PC-3 (cell line): Measurements from ENCODE around the gene MAEA. TPM values are rescaled to one million over a fixed set of nuclear protein-coding genes. Genes with fewer than 3 reads are reported as not detected.

Source experiments
- ATAC-seq: fragments of 200-7000 bp; cut with Tn5 transposase; 2 replicates; pipeline ENCODE4 v1.9.1; 2020; ENCODE audit warnings: mild to moderate bottlenecking, moderate library complexity
- BruUV-seq: library from RNA; stranded (reverse); fragments of 400-500 nt; replicated peaks from 2 replicates; lab custom pipeline; 2021; lab: Mats Ljungman, UMichigan
- CTCF ChIA-PET: fragments of 300-600 bp; sonication (Branson Sonifier 250); formaldehyde crosslinking; loops from one replicate; lab custom pipeline; 2022; ENCODE audit warnings: antibody characterized with exemption; lab: Charles Lee
- POLR2A ChIA-PET: fragments of 300-600 bp; sonication (Branson Sonifier 250); formaldehyde crosslinking; loops from one replicate; lab custom pipeline; 2022; ENCODE audit warnings: antibody characterized with exemption; ENCODE audit not compliant: unreplicated experiment; lab: Charles Lee
- DNase-seq: peaks from one replicate; pipeline ENCODE4 v3.0.0-alpha.2; 2015
- H2AFZ ChIP-seq: fragments of 300-600 bp; sonication (generic); 2 replicates; pipeline ENCODE4 v1.6.0; 2016; ENCODE audit warnings: antibody characterized with exemption, low read length
- H3F3A ChIP-seq: fragments of 300-600 bp; sonication (generic); one replicate; pipeline ENCODE4 v1.6.0; 2017; ENCODE audit warnings: antibody characterized with exemption, low read length, control low read depth, mild to moderate bottlenecking; ENCODE audit not compliant: unreplicated experiment
- H3K27ac ChIP-seq: fragments of 300-600 bp; sonication (generic); 2 replicates; pipeline ENCODE4 v1.5.1; 2016; ENCODE audit warnings: mild to moderate bottlenecking, low read length
- H3K27me3 ChIP-seq: fragments of 300-600 bp; sonication (generic); 2 replicates; pipeline ENCODE4 v1.6.1; 2016; ENCODE audit warnings: low read length, mixed read lengths
- H3K36me3 ChIP-seq: fragments of 300-600 bp; sonication (generic); 2 replicates; pipeline ENCODE4 v1.6.1; 2016; ENCODE audit warnings: low read depth, mixed run types, low read length, mixed read lengths
- H3K4me1 ChIP-seq: fragments of 300-600 bp; sonication (generic); 2 replicates; pipeline ENCODE4 v1.5.1; 2016; ENCODE audit warnings: low read length; ENCODE audit not compliant: insufficient read depth
- H3K4me2 ChIP-seq: fragments of 300-600 bp; sonication (generic); 2 replicates; pipeline ENCODE4 v1.6.0; 2016; ENCODE audit warnings: low read length
- H3K4me3 ChIP-seq: fragments of 300-600 bp; sonication (generic); 2 replicates; pipeline ENCODE4 v1.5.1; 2016; ENCODE audit warnings: mild to moderate bottlenecking, low read length, mixed read lengths
- H3K79me2 ChIP-seq: fragments of 300-600 bp; sonication (generic); 2 replicates; pipeline ENCODE4 v1.6.1; 2017; ENCODE audit warnings: low read length, mixed read lengths
- H3K9ac ChIP-seq: fragments of 300-600 bp; sonication (generic); 2 replicates; pipeline ENCODE4 v1.6.0; 2016; ENCODE audit warnings: mild to moderate bottlenecking, low read length
- H3K9me2 ChIP-seq: fragments of 300-600 bp; sonication (generic); replicated peaks from 2 replicates; pipeline ENCODE4 v1.6.1; 2016; ENCODE audit warnings: mixed run types, low read length, mixed read lengths
- H3K9me3 ChIP-seq: fragments of 300-600 bp; sonication (generic); 2 replicates; pipeline ENCODE4 v1.6.1; 2016; ENCODE audit warnings: low read length, mixed read lengths
- H4K20me1 ChIP-seq: fragments of 300-600 bp; sonication (generic); 2 replicates; pipeline ENCODE4 v1.6.1; 2016; ENCODE audit warnings: low read length, mixed read lengths
- EZH2 ChIP-seq: fragments of 300-600 bp; sonication (generic); IDR thresholded peaks from one replicate; pipeline ENCODE4 v1.6.1; 2017; ENCODE audit warnings: antibody characterized with exemption, mild to moderate bottlenecking, low read length; ENCODE audit not compliant: unreplicated experiment
- EZH2phosphoT487 ChIP-seq: fragments of 300-600 bp; sonication (generic); IDR thresholded peaks from 2 replicates; pipeline ENCODE4 v1.6.1; 2018; ENCODE audit warnings: mild to moderate bottlenecking, antibody characterized with exemption, low read length, borderline replicate concordance
- intact Hi-C: fragments of 100-400 bp; cut with micrococcal nuclease; formaldehyde crosslinking; loops from 2 replicates; pipeline ENCODE4 v1.9.0; 2023
- total RNA-seq: library from RNA; depleted of rRNA; stranded (reverse); fragments of >200 nt; gene quantifications from 2 replicates; pipeline ENCODE4 v1.2.3, GENCODE V29; 2014
- TF ChIP-seq, protein P1 (sequence below): fragments of 300-600 bp; sonication (generic); conservative IDR thresholded peaks from 2 replicates; pipeline ENCODE4 v1.5.1; 2017; ENCODE audit warnings: antibody characterized with exemption, low read depth, mild to moderate bottlenecking, low read length

Gene MAEA
- total RNA-seq, 1 experiment from 2014 or later: 48.1 TPM

DNA sequence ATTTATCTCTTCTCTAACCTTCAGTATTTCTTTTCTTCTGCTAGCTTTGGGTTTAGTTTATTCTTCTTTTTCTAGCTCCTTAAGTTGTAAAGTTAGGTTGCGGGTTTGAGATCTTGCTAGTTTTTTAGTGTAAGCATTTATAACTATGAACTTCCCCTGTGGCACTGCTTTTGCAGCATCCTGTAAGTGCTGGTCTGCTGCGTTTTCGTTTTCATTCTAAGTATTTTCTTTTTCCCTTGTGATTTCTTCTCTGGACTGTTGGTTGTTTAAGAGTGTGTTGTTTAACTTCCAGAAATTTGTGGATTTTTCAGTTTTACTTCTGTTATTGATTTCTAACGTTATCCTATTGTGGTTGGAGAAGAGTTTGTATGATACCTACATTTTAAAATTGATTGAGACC lies 29.7 kb upstream of the MAEA start:
- Histone ChIP-seq H3K36me3 (no peaks in the 10 kb centered on the region), H3K4me2 (no peak overlapping the region), H3K27ac (no peak overlapping the region), H3F3A (no peaks in the 10 kb centered on the region), H3K9ac (no peak overlapping the region), H2AFZ (no peak overlapping the region), H3K9me3 (no peaks in the 10 kb centered on the region), H3K27me3 (no peaks in the 10 kb centered on the region), H3K79me2 (no peaks in the 10 kb centered on the region), H3K4me1 (no peaks in the 10 kb centered on the region), H4K20me1 (no peaks in the 10 kb centered on the region), H3K9me2 (no peaks in the 10 kb centered on the region), H3K4me3 (no peak overlapping the region)
- intact Hi-C loops: no loop called here
- CTCF ChIA-PET: interaction anchor here (0.7 kb wide), 1 partner anchor 86 kb away, joined by 5 read pairs; no protein-coding TSS in a partner anchor
- POLR2A ChIA-PET: interaction anchor here (0.6 kb wide), 1 partner anchor 129 kb away, joined by 4 read pairs; no protein-coding TSS in a partner anchor
- DNase-seq (no peak), ATAC-seq (no peak)
- TF ChIP-seq, protein P1, sequence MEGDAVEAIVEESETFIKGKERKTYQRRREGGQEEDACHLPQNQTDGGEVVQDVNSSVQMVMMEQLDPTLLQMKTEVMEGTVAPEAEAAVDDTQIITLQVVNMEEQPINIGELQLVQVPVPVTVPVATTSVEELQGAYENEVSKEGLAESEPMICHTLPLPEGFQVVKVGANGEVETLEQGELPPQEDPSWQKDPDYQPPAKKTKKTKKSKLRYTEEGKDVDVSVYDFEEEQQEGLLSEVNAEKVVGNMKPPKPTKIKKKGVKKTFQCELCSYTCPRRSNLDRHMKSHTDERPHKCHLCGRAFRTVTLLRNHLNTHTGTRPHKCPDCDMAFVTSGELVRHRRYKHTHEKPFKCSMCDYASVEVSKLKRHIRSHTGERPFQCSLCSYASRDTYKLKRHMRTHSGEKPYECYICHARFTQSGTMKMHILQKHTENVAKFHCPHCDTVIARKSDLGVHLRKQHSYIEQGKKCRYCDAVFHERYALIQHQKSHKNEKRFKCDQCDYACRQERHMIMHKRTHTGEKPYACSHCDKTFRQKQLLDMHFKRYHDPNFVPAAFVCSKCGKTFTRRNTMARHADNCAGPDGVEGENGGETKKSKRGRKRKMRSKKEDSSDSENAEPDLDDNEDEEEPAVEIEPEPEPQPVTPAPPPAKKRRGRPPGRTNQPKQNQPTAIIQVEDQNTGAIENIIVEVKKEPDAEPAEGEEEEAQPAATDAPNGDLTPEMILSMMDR: no peak
- TF ChIP-seq EZH2 (no peak), EZH2phosphoT487 (no peak)
- BruUV-seq: no TSS peak

- no peaks in the 10 kb centered on the region for H3K27me3 ChIP-seq
- H3K9me2 ChIP-seq: no peaks in the 10 kb centered on the region
- no peaks in the 10 kb centered on the region for H4K20me1 ChIP-seq
- H3K4me2 ChIP-seq: no peak overlapping the region
- DNase-seq (no peak), ATAC-seq (no peak)
- ChIA-PET CTCF (interaction anchor here (0.7 kb wide), 1 partner anchor 86 kb away, joined by 5 read pairs; no protein-coding TSS in a partner anchor), POLR2A (interaction anchor here (0.6 kb wide), 1 partner anchor 128 kb away, joined by 4 read pairs; no protein-coding TSS in a partner anchor)
- no peaks in the 10 kb centered on the region for H3K79me2 ChIP-seq
- H3K4me1 ChIP-seq: no peaks in the 10 kb centered on the region
- H3F3A ChIP-seq: no peaks in the 10 kb centered on the region
- H2AFZ ChIP-seq: no peak overlapping the region
- no TSS peak for BruUV-seq
- no peaks in the 10 kb centered on the region for H3K36me3 ChIP-seq
- H3K9ac ChIP-seq: no peak overlapping the region
- no peaks in the 10 kb centered on the region for H3K9me3 ChIP-seq
- H3K27ac ChIP-seq: no peak overlapping the region
- H3K4me3 ChIP-seq: no peak overlapping the region
- intact Hi-C loops: no loop called here
- TF ChIP-seq EZH2phosphoT487: no peak
- no peak for TF ChIP-seq EZH2
- TF ChIP-seq, protein P1: no peak
These were observed 29.1 kb upstream of the MAEA start for GRCh38 chr4:1260418-1261106.
